CD4-positive, alpha-beta T cell treated with Interleukin-6 for 4 hours (primary cell): ENCODE data around the gene TLK1.
"Not testable (repeated sequence)": the region's sequence is repeated elsewhere in the genome, so short reads cannot be mapped to it uniquely, and the experiment has no call there.

Source experiments
- DNase-seq: peaks from one replicate; pipeline ENCODE4 v3.0.0-alpha.2; 2020; ENCODE audit warnings: mixed read lengths

TLK1 gene

DNA sequence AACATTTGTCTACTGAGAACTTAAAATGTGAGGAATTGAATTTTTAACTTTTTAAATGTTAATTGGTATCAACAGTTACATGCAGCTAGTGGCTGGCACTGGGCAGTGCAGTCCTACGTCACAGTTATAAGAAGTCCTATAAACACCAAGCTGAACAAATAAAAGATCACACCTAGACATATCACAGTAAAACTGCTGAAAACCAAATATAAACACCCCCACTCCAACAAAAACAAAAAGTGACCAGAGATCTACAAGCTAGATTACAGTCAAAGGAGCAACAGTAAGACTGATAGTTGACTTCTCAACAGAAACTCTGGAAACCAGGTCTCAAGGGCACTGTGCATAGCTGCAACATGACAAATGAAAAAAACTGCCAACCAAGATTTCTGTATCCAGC is 19.4 kb downstream of the TLK1 start:
- no peak for DNase-seq

- DNase-seq: no peak
Measured at GRCh38 chr2:171139860-171140259, 20.8 kb downstream of the TLK1 start.

GRCh38 chr2:171136024-171136423 is 24.7 kb downstream of the TLK1 start:
- no peak for DNase-seq

DNA sequence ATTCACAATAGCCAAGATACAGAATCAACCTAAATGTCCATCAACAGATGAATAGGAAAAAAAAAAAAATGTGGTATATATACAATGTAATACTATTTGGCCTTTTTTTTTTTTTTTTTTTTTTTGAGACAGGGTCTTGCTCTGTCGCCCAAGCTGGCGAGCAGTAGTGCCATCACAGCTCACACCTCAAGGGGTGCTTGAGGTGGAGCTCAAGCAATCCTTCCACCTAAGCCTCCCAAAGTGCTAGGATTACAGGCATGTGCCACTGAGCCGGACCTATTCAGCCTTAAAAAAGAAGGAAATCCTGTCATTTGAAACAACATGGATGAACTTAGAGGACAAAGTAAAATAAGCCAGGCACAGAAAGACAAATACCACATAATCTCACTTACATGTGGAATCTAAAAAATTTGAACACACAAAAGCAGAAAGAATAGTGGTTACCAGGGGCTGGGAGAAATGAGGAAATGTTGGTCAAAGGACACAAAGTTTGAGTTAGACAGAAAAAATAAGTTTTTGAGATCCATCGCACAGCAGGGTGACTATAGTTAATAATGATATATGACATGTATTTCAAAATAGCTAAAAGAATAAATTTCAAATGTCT is 26.0 kb downstream of the TLK1 start:
- DNase-seq: no peak

- DNase-seq: no peak
Measured at GRCh38 chr2:171132086-171132485, 28.6 kb downstream of the TLK1 start.

DNA sequence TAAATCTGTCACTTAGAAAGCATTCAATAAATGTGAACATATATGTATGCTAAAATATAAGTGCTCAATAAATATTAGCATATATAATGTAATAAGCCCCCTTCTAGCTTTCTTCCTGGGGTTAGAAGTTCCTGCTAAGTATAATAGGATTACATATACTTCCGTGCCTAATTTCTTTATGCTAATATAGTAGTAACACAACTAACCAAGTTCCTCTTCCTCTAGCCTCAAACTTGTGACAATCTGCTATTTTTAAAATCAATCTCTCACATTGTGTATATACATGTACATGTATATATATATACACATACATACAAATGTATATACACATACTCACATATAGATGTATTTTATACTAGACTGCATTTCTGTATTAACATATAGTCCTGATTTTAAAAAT is 32.2 kb downstream of the TLK1 start:
- no peak for DNase-seq

DNA sequence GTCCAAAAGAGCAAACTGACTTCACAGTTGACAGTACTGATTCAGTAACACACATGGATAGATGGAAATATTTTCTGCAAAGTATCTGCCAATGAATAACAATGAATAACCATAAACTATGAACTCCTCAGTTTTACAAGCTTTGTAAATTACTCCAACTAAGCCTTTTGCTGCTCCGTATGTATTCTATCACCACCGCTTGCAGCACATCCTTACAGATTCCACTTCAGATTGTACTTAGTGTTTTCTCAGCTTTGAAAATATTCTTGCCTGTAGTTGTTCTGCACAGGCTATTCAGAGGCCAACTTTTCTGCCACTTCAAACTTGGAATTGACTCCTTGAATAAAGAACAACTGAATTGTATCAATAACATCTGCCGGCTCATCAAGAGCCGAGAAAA is 36.2 kb downstream of the TLK1 start:
- no peak for DNase-seq

GRCh38 chr2:171109571-171109970 is 51.1 kb downstream of the TLK1 start:
- no peak for DNase-seq

DNA sequence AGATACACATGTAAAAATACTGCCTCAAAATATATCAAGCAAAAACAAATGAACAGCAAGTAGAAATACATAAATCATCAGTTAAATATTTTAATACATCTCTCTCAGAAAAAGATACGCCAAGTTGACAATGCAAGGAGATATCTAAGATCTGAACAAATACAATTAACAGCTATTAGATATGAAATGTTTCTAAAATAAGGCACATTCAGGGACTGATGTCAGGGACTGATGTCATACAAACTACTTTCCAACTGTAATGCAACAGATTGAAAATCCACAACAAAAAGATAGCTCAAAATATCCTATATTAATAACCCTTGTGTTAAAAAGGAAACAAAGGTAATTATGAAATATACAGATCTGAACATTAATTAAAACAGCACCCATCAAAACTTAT is 51.7 kb downstream of the TLK1 start:
- DNase-seq: no peak

- no peak for DNase-seq
Measured at GRCh38 chr2:171107803-171108202, 52.9 kb downstream of the TLK1 start.

- DNase-seq: no peak
Measured at GRCh38 chr2:171104379-171104778, 56.3 kb downstream of the TLK1 start.

DNA sequence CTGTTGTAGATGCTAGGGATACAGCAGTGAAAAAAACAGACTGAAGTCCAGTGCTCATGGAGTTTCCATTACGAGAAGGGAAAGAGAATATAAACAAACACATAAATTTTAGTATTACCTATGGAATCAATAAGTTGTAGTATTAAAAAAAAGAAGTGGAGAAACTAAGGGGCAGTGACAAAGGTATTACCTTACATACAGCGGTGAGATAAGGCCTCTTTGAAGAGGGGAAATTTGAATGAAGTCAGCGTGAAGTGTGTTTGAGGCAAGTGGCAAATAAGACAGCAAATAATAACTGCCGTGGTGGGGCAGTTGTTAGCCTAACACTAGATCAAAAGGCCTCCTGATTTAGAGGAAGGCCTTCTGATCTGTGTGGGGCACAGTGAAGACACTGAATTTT is 57.9 kb downstream of the TLK1 start:
- DNase-seq: no peak

- no peak for DNase-seq
Measured at GRCh38 chr2:171100370-171100769, 60.3 kb downstream of the TLK1 start.

DNA sequence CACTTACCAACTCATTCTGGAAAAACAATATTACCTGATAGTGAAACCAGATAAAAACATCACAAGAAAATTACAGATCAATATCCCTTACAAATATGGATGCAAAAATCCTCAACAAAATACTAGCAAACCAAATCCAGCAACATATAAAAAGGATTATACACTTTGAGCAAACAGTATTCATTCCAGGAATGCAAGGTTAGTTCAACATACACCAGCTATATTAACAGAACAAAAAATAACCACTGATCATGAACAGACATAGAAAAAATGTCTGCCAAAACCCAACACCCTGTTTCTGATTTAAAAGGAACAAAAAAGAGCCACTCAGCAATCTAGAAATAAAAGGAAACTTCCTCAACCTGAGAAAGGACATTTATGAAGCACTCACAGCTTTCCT is 62.1 kb downstream of the TLK1 start:
- no peak for DNase-seq

DNA sequence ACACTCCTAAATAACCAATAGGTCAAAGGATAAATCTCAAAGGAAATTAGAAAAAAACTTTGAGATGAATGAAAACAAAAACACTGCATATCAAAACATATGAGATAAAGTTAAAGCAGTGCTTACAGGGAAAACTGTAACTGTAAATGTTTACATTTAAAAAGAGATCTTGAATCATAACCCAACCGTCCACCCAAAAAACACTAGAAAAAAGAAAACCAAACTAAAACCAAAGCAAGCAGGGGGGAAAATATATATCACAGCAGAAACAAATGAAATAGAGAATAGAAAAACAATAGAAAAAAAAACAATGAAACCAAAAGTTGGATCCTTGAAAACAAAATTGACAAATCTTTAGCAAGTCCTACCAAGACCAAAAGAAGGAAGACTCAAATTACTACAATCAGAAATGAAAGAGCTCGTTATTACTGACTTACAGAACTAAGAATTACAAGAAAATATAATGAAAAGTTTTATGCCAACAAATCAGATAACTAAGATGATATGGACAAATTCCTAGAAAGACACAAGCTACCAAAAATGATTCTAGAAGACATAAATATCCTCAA is 65.6 kb downstream of the TLK1 start:
- DNase-seq: no peak

GRCh38 chr2:171091517-171091916 is 69.2 kb downstream of the TLK1 start:
- DNase-seq: not testable (repeated sequence)

- DNase-seq: no peak
Measured at GRCh38 chr2:171089489-171089888, 71.2 kb downstream of the TLK1 start.

DNA sequence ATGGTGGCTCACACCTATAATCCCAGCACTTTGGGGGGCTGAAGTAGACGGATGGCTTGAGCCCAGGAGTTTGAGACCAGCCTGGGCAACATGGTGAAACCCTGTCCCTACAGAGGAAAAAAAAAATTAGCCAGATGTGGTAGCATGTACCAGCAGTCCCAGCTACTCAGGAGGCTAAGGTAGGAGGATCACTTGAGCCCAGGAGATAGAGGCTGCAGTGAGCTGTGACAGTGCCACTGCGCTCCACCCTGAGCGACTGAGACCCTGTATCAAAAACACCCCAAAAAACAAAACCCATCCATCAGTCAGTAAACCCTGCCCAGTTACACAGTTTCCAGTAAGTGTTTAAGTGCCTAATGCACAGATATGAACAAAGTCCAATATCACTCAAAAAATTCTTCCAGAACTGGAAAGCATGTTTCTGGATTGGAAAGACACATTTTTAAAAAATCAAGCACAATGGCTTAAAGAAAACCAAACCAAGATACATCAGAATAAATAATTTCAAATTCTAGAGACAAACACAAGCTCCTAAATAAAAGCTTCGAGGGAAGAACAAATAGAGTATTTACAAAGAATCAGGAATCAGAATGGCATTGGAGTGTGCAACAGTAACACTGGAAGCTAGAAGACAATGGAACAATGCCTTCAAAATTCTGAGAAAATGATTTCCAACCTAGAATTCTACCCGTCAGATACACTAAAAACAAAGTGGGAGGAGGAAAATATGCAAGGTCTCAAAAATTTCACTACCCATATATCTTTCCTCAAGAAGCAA is 72.4 kb downstream of the TLK1 start:
- no peak for DNase-seq

- DNase-seq: no peak
Measured at GRCh38 chr2:171087547-171087946, 73.1 kb downstream of the TLK1 start.

DNA sequence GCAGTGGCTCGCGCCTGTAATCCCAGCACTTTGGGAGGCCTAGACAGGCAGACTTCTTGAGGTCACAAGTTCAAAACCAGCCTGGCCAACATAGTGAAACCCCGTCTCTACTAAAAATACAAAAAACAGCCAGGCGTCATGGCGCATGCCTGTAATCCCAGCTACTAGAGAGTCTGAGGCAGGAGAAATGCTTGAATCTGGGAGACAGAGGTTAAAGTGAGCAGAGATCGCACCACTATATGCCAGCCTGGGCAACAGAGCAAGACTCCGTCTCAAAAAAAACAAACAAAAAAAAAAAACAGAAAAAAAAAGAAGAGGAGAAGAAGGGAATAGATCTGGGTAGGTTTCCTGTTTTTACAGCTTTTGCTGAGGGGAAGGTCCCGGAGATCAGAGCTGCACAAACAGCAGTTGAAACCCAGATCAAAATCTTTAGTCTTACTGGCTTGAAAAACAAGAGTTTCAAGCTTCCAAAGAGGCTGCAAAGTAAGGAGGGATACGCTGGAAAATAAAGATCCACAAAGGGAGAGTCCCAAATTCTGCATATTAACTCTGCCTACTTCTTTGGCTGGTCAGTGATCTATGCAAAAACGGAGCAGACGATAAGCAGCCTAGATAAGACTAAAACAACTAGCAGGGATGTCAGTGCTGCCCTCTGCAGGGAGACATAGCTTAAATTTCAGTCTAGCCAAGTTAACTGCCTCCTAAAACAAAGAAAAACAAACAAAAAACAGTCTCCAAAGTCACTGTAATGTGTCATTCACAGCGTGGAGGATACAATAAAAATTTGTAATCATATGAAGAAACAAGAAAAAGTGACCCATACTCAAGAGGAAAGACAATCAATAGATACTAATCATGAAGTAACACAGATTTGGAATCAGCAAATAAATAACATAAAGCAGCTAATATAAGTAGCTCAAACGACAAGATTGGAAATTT is 74.1 kb downstream of the TLK1 start:
- peak; percentile 74 for DNase-seq

DNA sequence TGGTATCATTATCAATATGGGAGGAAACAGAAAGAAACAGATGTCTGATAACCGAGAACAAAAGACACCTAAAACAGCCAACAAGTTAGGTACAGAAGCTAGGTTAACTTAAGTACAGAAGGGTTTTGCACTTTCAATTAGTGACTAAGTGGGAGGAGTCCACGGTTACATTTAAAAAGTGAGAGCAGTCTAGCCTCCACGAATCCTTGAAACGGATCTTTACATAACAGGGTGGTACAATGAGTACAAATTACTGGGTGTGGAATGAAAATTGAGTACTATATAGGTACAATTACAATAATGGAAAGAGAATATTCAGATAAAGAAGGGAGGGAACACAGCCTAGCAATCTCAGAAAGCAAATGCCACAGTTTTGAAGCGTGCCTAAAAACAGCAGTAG is 76.6 kb downstream of the TLK1 start:
- DNase-seq: no peak

DNA sequence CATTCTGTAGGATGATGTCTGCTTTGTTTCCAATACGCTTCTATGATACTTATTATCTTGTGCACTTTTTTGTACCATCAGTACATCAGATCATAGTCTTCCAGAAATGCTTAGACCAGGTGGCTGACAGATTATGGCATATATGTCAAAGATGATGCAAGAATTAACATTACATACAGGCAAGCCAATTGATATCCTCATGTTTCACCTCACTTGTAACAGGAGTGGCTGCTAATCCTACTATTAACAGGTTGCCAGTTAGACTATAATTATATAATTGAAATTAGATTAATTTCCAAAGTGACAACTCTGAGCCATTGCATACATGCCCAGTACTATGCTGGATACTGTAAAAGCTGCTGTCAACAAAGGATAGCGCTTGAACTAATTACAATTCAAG is 77.2 kb downstream of the TLK1 start:
- no peak for DNase-seq

- peak; percentile 58 for DNase-seq
Measured at GRCh38 chr2:171081649-171082111, 79.0 kb downstream of the TLK1 start.
